ELR (cell line): ENCODE data around the gene DENND1A.

ENCODE experiments used
- DNase-seq: peaks from one replicate; pipeline ENCODE4 v3.0.0-alpha.2; 2015; ENCODE audit warnings: low read depth

DENND1A gene

DNA sequence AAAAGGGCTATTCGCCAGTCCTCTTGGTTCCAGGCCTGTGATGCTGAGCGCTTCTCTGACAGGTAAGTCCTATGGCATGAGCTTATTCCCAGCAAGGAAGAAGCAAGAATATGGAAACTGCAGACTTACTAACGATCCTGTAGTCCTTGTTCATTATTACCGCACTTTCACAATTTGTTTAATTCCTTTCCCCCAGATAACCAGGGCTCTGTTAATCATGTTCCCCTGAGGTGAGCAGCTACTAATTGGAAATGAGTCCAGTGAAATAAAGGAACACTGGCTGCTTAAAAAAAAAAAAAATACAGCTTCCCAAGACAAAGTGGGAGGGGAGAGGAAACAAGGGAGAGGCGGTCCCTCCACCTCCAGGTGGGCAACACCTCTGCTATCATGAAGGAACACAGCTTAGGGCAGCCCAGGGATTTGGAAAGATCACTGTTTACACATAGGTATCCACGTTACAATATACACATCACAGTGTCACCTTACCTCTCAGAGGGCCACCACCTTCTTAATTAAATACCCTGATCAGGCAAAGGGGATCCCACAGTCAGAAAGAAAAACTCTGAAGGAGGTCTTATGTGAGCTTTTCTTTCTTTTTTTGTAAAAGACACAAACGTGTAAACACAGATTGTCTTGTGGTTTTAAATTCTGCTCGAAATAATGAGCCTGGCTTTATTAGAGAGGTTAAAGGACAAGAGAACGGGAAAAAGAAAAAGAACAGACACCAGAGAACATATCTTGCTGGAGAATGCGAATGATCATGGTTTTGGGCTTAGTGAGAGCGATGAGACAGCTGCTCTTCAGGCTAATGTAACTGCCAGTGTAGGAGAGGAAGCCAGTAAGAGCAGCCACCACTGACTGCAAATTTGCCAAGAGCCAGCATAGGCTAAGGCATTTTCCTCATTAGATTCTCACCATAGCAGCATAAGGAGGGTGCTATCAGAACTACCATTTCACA, 315.3 kb downstream of the DENND1A start:
- DNase-seq: no peak

DNA sequence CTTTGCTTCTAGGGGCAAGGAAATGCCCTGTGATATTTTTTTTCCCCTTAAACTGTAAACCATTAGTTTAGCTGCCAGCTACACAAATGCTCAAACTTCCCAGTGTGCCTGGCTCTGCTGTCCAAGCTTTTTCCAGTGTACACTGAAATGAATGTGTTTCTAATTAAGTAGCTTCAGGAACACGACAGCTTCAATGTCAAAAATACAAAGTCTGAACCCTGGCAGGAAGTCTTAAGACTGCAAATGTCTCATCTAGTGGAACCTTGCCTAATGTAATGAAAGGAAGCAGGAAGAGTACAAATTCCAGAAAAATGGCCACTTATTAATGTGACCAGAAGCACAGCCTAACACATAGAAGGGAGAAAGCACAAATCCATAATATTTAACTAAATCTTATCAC, 318.7 kb downstream of the DENND1A start:
- DNase-seq: no peak

DNA sequence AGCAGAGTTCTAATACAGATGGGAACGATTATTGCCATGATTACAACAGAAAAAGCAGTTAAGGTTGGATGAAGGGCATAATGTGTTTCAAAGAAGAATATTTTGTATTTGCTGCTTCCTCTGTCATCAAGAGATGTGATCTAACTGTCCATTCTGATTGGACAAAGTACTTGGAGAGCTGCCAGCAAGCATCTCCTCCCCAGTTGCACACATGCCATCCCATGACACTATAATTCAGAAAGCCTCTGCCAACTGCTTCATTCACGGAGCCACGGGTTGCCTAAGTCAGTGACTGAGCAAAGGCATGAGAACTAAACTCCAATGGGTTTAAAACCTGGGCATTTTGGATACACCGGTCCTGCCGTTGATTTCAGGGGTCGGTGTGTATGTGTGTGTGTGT, 320.1 kb downstream of the DENND1A start:
- DNase-seq: no peak

DNA sequence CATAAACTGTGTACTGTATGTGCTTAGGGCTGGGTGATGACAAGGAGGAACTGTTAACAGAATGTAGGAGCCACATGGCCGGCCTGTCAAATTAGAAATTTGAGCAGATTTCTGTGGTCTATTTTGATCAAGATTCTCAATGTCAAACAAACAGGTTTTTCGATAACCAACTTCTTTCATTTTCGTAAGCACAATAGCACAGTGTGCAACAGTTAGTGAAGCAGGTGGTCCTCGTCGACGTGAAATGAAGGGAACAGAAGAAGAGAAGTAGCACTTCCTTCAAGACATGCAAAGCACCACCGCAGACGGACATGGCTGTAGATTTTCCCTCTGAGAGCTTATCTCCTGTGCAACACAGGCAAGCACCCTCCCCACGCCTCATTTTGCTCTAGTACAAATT, 321.8 kb downstream of the DENND1A start:
- no peak for DNase-seq

DNA sequence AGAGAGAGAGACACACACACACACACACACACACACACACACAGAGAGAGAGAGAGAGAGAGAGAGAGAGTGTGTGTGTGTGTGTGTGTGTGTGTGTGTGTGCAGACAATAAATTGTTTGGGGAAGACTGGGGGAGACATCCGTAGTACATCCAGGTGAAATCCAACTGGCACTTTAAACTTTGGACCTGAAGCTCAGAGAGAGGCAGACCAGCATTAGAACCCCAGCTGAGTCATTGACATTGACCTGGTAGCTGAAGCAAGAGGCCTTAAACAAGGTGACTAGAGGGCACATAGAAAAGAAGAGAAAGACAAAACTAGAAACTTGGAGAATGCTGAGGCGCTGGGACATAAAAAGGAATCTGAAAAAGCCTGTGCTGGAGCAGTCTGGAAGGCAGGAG, 322.4 kb downstream of the DENND1A start:
- no peak for DNase-seq

DNA sequence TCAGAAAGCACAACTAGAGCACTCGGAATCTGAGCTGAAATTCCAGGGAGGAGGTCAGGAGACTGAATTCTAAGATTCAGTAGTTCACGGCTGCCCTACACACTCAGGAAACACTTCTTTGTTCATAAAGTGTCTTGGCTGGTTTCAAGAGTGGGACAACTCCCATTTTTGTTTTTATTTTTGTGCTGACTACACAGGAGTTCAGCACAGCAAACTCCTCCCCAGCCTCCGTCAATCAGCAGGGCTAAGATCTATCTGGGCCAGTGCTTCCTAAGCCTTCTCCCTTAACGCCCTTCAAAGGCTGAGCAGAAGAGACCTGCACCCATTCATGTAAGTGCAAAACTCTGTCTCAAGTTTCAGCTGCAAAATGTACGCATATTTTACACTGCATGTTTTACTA, 323.8 kb downstream of the DENND1A start:
- no peak for DNase-seq

DNA sequence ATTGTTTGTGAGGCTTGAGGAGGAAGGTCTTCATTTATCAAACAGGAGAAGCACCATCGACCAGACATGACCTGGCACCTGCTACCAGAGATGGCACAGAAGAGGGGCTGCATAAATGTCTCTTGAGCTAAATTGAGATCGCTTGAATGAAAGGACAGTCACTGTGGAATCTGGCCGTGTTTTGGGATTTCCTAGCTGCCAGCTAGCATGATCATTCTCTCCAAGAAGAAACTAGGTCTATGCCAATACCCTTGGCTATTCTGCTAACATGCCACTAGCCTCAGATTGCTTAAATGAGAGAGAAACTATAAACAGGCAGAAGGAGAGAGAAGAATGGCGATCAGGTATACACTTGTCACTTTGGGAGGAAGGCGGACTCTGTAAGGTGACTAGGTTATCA, 324.6 kb downstream of the DENND1A start:
- no peak for DNase-seq

DNA sequence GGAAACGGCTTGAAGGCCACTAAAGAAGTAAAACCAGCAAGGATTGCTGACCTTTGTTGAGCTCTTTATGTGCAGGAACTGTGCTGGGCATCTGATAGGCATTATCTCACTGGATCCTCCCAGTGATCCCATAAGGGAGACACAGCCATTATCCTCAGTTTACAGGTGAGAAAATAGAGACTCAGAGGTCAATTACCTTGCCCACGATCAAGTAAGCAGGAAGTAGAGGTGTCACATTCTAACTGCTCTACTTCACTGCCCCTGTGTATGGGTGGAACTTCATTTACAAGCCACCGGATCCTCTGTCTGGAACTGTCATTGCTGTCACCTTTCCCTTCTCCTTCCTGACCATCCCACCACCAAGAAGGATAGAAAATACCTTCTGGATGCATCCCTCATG, 325.1 kb downstream of the DENND1A start:
- no peak for DNase-seq

DNA sequence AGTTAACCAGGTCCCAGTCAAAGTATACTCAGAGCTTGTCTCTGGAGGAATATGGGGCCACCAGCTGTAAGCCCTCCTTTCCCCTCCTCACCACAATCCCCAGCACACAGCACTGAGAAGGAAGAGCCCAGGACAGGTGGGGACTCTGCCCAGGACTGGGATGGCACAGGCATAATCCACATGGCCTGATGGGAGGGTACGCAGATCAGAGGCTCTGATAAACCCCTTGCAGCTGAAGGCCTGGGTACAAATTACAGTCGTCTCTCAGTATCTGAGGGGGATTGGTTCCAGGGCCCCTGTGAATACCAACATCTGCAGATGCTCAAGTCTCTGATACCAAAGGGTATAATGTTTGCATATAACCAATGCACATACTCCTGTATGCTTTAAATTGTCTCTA, 328.1 kb downstream of the DENND1A start:
- DNase-seq: no peak

DNA sequence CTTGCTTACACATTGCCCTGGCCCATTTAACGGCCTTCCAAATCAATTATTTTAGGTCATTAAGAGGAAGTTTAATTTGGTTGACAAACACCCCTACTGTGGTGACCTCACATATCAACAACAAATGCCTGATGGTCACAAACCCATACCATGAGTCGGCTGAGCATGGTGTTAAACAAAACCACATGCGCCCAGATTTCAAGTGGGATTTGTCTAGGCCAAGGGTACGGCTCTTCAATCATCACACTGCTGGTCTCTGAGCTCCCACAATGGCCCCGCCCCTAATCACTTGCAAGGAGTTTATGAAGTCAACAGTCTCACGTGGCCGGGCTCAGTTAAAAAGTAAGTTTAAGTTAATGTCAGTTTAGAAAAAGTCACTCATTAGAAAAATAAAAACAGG, 330.1 kb downstream of the DENND1A start:
- no peak for DNase-seq

DNA sequence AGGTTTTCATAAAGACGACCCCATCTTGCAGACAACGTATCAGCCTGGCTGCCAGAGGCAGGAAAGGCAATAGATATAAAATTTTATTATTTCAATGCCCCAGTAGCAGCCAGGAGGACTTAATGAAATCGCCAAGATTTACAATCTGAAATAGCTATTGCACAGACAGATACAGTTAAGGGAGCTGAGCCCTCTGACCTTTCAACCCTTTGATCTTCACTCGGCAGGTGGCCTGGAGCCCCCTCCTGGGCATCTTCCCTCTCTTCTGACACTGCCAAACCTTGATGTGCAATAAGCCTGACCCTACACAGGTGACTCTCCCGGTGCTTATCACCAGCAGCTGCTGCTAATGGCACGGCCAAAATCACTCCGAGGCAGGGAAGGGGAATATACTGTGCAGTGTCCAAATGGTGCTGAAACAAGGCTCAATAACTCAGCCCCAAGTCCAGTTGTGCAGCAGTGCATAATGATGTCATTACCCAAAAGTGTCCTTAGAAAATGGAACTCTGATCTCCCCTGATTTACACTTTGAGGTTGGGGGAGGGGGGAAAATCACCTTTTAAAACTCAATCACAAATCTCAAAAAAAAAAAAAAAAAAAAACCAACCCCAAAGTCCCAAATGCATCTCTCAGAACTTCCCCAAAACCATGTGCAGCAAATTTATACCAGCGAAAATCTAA, 331.9 kb downstream of the DENND1A start:
- no peak for DNase-seq

DNA sequence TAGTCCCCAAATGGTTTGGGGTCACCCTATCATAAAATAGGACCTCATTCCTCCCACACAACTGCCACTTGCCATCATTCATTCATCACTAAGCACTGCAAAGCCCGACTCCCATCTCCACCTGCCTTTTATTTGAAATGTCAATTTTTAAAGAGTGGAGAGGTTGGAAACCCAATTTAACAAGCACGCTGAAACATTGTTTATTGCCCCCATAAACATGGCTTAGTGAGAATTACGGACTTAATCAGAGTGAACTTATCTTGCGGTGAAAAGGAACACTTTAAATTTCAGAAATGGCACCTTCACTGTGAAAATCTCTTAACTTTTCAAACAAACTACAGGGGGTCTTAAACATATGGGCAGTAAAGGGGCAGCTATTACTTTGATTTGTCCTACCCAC, 332.9 kb downstream of the DENND1A start:
- no peak for DNase-seq

DNA sequence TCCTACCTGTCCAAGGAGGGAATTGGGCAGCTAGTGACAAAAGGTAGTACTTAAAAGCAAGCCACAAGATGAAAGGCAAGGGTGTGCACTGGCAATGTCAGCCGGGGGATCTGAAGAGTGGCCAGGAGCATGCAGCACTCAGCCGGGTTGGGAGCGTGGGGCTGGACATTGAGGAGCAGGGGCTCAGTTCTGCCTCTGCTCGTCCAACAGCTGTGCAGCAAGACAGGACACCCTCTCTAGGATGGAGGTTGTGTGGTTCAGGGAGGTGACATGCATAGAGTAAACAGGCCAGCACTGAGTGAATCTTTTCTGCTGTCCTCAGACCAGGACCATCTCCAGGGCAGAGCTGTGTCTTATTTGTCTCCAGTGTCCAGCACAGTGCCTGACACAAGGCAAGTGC, 338.6 kb downstream of the DENND1A start:
- DNase-seq: no peak

DNA sequence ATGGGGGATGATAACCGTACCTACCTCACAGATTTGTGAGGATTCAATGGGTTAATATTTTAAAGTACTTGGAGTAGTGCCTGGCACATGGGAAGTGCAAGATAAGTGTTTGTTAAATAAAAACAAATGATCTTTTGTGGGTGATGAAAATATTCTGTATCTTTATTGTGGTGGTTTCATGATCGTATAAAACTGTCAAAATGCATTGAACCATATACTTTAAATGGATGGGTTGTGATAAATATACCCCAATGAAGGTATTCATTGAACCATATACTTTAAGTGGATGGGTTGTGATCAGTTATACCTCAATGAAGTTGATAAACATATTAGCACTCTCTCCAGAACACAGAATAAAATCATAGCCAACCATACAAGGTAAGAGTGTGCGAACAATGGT, 339.4 kb downstream of the DENND1A start:
- no peak for DNase-seq

DNA sequence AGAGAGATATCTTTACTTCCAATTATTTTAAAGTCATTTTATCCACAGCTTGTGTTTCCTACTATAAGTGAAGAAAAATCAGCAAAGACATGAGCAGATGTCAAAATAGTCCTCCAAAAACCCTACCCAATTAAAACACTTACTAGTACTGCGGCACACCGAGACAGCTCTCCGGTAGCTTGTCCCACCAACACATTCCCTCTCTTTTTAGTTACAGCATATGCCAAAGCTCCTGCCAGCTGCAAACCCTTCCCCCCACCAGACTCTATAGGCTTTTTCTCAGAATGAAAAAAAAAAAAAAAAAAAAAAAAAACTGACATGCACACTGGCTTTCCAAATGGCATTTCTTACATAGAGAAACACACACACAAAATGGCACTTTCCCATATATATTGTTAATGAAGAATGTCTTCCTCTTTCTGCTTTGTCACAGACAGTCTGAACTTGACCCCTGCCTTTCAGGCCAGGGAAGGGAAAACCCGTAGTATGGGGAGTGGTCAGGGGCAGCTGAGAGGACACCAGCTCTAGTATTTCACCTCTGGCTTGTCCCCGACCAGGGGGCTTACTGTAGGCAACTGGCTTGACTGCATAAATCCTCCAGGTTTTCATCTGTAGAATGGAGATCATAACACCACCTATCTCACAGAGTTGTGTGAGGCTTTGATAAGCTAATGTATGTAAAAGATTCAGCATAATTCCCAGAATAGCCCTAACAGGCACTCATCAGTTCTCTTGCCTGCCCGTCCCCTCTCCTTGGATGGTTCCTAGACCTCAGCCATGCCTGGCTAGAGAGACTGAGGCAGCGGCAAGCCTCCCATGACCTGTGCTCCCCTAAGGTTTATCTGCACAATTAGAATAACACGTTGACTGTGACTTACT, 340.3 kb downstream of the DENND1A start:
- DNase-seq: no peak

DNA sequence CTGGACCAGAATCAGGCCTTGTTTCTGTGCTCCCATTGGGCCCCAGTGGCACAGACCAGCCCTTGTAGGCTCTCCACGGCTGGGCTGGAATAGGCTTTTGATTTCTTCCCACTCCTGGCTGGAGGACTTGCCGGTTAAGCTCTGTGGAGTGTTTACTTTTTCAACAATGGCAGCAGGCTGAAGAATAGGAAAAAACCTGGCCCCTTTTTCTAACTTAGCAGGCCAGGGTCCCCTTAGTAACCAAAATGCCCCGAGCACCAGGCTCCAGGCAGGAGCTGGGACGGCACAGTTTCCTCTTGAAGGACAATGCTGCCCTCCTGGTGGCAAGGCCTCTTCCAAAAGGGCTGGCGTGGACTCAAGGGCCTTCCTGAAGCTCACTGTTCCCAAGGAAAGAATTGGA, 343.7 kb downstream of the DENND1A start:
- DNase-seq: no peak

DNA sequence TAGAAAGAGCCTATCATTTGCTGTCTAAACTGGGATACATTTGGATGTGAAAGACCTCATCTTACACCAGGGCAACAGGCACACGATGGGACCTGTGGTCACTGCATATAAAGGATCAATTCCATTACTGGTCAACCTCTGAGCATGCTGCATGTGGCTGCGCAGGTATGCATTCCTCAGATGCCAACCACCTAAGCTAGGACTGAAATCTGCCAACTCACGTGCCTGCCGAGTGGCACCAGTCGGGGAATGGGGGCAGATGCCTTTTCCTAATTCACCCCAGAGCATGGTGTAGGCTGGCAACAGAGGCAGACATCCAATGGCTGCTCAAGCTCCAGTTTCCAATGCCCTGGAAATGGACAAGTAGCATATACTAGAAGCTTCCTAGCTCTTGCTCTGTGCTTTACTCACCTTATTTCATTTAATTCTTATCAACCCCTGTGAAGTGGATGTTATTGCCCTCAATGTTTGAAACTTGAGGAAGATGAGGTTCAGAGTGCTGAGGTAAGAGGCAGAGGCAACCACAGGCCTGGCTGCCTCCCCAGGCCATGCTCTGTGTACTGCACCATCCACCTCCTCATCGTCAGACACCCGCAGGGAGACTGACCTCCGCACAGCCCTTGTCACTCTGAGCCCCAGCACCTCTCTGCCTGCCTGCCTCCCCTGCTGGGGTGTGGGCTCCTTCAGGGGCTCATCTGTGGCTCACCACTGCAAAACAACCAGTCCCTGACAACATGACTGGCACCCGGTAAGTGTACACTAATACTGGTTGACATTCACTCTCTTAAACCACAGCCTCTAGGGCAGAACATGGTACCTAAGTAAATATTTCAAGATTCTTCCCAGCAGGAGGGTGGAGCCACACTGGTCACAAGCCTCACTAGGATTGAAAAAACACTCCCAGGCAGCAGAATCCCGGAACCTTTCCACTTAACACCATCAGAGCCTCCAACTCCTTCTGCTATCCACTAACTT, 345.4 kb downstream of the DENND1A start:
- DNase-seq: no peak

DNA sequence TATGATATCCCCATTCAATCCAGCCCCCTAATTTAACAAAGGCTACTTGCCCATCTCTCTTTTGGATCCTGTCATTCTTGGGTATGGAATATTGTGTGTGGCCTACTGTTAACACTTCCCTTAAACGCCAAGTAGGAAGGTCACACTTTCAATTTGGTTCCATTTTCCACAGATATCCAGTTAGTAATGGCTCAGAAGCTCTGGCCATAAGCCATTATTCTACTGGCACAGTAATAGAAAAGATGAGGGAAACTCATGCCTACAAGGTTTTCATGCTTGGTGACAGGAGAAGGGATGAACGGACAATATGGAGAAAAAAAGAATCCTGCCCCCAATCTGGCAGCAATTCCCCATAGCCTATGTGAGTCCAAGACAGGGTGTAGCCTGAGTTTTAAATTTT, 346.3 kb downstream of the DENND1A start:
- DNase-seq: no peak

DNA sequence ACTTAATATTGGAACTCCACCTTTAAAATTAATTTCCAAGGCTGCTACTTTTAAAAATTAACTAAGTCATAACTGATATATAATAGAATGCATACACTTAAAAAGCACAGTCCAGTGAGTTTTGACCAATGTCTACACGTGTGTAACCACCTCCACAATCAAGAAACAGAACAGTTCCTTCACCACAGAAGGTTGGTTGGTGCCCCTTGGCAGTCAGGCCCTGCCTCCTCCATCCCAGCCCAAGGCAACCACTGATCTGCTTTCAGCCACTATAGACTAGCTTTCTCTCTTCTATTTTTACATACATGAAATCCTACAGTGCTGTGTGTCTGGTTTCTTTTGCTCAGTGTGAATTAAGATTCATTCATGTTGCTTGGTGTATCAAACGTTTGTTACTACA, 358.7 kb downstream of the DENND1A start:
- no peak for DNase-seq

DNA sequence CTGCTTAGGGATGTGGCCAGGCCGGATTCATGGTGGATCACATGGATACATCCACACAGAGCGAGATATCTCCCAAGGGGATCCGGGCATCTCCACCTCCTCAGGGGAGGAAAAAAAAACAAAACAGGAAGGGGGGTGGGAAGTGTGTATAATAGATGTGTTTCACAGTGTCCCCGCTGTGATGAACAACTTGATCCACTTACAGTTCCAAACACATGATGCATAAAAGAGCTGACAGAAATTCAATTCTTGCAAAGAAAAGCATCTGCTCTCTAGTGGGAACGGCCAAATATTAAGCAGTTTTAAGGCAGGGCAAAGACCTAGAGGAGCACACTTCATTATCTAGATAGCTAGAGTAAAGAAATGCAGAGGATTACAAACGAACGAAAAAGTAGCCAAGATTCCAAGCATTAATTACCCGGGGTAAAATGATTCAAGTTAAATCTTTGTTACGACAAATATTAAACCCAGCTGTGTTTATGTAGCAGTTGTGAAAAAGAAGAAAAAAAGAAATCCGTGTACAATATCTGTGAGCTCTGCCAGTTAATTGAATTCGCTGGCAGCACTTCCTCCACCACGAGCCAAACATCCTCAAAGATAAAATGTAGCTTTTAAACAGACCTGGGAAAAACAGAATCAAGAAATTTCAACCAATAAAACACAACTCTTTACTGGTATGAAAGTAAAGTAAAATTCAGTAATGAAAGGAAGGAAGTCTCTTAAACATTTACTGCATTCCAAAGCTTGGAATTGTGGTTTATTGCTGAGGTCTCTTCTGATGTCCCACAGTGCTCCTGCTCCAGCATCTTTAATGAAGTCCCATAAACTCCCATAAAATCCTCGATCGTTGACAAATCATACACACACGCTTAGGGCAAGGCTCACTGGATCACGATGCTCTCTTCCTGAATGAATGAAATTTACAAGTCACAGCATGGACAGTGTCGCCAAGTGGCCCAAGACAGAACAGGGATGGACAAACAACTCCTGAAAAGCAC, 360.9 kb downstream of the DENND1A start:
- no peak for DNase-seq
